ENCODE results near the gene OS9.
"Not testable (repeated sequence)": the region's sequence is repeated elsewhere in the genome, so short reads cannot be mapped to it uniquely, and the experiment has no call there.

OS9 gene, protein sequence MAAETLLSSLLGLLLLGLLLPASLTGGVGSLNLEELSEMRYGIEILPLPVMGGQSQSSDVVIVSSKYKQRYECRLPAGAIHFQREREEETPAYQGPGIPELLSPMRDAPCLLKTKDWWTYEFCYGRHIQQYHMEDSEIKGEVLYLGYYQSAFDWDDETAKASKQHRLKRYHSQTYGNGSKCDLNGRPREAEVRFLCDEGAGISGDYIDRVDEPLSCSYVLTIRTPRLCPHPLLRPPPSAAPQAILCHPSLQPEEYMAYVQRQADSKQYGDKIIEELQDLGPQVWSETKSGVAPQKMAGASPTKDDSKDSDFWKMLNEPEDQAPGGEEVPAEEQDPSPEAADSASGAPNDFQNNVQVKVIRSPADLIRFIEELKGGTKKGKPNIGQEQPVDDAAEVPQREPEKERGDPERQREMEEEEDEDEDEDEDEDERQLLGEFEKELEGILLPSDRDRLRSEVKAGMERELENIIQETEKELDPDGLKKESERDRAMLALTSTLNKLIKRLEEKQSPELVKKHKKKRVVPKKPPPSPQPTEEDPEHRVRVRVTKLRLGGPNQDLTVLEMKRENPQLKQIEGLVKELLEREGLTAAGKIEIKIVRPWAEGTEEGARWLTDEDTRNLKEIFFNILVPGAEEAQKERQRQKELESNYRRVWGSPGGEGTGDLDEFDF

DNA sequence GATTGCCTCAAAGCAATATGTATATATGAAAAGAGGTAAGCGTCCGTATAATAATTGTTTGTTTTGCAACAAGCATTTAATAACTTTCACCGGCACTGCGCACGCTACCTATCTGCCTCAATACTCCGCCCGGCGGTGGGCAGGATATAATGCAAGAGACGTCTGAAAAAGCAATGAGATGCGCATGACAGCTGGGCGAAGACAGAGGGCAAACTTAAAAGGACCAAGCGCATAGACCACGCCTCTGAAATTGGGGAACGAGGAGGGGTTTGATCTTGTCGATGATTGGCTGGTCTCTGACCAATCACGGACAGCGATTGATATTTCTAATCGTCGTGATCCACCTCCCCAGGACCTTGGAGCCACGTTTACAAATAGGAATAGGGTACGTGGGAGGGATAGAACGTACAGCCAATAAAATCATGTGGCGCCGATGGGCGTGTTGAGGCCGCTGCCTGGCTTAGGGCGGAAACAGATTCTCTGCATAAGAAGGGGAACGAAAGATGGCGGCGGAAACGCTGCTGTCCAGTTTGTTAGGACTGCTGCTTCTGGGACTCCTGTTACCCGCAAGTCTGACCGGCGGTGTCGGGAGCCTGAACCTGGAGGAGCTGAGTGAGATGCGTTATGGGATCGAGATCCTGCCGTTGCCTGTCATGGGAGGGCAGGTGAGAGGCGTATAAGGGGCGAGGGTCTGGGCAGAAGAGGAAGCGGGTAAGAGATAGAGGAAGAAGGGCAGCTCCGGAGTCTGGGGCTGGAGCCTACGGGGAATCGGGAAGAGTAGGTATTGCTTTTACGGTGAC is at the start of gene OS9:
OS9 (plus strand) TSS at position 474 of the 800 bp plus-strand sequence; CDS start at position 504, 30 bp downstream.
- peak; percentile 97 for DNase-seq (ENCODE audit: low spot score)
- FAIRE-seq = peak; percentile 97

DNA sequence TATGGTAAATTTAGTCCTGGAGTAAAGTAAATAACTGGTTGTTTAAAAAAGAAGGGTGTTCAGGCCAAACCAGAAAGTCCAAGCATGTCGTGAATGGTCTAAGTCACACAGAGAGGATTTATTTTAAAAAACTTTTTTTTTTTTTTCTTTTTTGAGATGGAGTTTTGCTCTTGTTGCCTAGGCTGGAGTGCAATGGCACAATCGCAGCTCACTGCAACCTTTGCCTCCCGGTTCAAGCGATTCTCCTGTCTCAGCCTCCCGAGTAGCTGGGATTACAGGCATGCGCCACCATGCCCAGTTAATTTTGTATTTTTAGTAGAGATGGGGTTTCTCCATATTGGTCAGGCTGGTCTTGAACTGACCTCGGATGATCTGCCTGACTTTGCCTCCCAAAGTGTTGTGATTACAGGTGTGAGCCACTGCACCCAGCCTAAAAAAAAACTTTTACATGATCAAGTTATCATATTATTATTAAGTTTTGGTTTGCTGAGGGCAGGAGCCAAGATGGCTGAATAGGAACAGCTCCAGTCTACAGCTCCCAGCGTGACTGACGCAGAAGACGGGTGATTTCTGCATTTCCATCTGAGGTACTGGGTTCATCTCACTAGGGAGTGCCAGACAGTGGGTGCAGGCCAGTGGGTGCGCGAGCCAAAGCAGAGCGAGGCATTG is 47.8 kb upstream of the OS9 start:
- DNase-seq (ENCODE audit: low spot score) = peak; percentile 4

DNA sequence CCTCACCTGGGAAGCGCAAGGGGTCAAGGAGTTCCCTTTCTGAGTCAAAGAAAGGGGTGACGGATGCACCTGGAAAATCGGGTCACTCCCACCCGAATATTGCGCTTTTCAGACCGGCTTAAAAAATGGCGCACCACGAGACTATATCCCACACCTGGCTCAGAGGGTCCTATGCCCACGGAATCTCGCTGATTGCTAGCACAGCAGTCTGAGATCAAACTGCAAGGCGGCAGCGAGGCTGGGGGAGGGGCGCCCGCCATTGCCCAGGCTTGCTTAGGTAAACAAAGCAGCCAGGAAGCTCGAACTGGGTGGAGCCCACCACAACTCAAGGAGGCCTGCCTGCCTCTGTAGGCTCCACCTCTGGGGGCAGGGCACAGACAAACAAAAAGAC is 47.3 kb upstream of the OS9 start:
- not testable (repeated sequence) for FAIRE-seq; DNase-seq (ENCODE audit: low spot score)

More for the DNA sequence above, 47.8 kb upstream of the OS9 start:
- not testable (repeated sequence) for FAIRE-seq

DNA sequence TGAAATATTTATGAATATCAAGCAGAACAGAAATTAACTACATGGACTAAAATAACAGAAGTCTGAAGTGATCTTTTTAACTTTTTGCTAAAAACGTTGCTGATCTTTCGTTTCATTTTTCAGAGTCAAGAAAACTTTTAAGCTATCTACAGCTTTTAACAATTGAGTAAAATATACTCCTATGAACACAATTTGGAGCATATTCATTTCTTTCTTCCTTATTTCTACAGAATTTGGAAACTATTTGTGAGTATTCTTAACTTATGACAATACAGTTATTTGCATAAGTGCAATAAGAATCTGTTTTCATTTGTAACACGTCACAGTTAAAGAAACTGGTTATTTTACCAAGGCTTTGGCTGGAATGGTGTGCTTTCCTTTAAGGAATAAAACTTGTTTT is 39.9 kb upstream of the OS9 start:
- no peak for DNase-seq (ENCODE audit: low spot score)
- FAIRE-seq = no peak

DNA sequence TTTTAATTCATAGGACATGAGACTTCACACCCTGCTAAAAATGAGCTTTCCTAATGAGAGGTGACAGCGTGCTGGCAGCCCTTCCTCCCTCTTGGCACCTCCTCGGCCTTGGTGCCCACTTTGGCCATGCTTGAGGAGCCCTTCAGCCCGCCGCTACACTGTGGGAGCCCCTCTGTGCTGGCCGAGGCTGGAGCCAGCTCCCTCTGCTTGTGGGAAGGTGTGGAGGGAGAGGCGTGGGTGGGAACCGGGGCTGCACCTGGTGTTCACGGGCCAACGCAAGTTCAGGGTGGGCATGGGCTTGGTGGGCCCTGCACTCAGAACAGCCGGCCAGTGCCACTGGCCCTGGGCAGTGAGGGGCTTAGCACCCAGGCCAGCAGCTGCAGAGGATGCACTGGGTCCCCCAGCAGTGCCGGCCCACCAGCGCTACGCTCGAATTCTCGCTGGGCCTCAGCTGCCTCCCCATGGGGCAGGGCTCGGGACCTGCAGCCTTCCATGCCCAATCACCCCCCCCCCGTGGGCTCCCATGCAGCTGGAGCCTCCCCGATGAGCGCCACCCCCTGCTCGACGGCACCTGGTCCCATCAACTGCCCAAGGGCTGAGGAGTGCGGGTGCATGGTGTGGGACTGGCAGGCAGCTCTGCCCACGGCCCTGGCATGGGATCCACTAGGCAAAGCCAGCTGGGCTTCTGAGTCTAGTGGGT is 38.2 kb upstream of the OS9 start:
- DNase-seq (ENCODE audit: low spot score) = no peak
- no peak for FAIRE-seq

DNA sequence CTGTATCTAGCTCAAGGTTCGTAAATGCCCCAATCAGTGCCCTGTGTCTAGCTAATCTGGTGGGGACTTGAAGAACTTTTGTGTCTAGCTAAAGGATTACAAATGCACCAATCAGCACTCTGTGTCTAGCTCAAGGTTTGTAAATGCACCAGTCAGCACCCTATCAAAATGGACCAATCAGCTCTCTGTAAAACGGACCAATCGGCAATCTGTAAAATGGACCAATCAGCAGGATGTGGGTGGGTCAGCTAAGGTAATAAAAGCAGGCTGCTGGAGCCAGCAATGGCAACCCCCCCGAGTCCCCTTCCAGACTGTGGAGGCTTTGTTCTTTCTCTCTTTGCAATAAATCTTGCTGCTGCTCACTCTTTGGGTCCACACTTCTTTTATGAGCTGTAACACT is 37.5 kb upstream of the OS9 start:
- not testable (repeated sequence) for DNase-seq (ENCODE audit: low spot score); FAIRE-seq

DNA sequence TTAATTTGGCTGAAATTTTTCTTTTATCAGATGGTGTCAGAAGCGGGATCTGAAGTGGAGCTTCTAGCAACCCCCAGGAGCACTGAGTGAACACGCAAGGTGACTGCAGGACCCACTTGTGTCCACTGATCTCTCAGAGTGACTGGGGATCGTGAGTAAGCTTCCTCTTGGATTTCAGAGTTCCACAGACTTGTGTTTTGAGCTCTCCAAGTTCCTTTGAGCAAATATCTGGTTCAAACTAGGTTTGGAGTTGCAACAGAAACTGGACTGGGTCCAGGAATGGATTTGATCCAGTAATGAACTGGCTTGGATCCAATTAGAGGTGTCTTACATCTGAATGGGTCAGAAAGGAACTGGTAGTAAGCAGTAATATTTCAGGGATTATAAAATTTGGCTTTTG is 36.2 kb upstream of the OS9 start:
- FAIRE-seq = no peak
- DNase-seq (ENCODE audit: low spot score) = no peak

DNA sequence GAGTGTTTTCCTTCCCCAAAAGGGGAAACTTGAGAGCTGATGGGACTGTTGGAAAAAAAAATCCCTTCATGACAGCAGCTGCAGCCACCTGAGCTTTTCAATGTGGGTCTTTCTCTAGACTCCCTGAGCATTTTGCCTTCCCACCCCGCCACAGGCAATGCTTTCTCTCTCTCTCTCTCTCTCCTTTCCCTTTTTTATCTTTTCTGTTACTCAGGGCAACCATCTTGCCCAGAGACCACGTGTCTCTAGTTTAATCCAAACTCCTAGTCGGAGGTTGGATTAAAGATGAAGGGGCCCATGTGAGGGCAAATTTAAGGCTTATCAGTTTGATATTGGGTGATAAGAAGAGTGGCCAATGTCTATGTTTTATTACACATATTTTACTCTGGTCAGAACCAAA is 35.0 kb upstream of the OS9 start:
- no peak for FAIRE-seq
- DNase-seq (ENCODE audit: low spot score) = no peak

DNA sequence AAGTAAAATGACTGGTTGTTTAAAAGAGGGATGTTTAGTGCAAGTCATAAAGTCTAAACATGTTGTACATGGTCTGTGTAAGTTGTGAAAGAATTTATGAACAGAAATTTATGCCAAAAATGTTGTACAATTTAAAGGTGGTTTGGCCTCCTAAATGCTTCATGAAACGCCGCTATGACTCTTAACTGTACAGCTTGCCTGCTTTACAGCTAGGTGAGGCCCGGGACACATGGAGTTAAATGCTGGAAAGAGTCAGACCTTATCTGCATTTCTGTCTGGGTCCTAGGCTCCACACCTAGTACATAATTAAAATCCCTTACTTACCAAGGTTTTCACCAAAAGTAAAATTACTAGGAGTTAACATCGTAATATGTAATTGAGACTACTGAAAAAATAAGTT is 32.6 kb upstream of the OS9 start:
- DNase-seq (ENCODE audit: low spot score) (no peak), FAIRE-seq (no peak)

DNA sequence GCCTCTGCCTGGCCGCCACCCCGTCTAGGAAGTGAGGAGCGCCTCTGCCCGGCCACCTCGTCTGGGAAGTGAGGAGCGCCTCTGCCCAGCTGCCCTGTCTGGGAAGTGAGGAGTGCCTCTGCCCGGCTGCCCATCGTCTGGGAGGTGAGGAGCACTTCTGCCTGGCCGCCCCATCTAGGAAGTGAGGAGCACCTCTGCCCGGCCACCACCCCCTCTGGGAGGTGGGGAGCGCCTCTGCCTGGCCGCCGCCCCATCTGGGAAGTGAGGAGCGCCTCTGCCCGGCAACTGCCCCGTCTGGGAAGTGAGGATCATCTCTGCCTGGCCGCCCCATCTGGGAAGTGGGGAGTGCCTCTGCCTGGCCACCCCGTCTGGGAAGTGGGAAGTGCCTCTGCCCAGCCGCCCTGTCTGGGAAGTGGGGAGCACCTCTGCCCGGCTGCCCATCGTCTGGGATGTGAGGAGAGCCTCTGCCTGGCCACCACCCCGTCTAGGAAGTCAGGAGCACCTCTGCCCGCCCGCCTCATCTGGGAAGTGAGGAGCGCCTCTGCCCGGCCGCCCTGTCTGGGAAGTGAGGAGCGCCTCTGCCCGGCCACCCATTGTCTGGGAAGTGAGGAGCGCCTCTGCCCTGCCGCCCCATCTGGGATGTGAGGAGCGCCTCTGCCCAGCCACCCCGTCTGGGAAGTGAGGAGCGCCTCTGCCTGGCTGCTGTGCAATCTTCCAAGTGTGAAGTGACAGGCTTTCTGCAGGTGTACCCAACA is 28.7 kb upstream of the OS9 start:
- not testable (repeated sequence) for FAIRE-seq; DNase-seq (ENCODE audit: low spot score)

DNA sequence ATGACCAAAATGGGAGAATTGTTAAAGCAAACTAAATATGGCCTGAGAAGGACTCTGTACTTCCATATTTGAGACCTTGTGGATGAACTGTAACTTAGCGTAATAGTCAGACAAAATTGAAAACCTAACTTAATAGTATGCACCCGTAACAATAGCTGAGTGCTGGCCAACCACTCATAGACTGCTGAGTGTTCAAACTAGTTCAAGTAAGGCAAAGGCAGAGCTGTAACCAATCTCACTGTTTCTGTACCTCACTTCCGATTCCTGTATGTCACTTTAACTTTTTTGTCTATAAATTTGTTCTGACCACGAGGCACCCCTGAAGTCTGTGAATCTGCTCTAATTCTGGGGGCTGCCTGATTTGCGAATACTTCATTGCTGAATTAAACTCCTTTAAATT is 27.0 kb upstream of the OS9 start:
- DNase-seq (ENCODE audit: low spot score) (no peak), FAIRE-seq (no peak)

DNA sequence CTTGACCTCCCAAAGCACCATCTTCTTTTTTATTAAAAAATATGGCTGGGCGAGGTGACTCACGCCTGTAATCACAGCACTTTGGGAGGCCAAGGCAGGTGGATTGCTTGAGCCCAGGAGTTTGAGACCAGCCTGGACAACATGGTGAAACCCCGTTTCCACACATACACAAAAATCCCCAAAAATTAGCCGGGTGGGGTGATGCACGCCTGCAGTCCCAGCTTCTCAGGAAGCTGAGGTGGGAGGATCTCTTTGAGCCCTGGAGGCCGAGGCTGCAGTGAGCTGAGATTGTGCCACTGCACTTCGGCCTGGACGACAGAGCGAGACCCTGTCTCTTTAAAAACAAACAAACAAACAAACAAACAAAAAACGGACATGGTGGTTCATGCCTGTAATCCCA is 24.2 kb upstream of the OS9 start:
- DNase-seq (ENCODE audit: low spot score); FAIRE-seq: not testable (repeated sequence)

DNA sequence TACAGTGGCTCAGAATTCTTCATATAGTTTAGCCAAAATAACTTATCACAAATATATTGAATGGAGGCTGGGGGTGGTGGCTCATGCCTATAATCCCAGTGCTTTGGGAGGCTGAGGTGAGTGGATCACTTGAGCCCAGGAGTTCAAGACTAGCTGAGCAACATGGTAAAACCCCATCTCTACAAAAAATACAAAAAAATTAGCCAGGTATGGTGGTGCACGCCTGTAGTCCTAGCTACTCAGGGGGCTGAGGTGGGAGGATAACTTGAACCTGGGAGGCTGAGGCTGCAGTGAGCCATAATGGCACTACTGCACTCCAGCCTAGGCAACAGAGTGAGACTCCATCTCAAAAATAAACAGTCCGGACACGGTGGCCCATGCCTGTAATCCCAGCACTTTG is 22.1 kb upstream of the OS9 start:
- not testable (repeated sequence) for FAIRE-seq; DNase-seq (ENCODE audit: low spot score)

DNA sequence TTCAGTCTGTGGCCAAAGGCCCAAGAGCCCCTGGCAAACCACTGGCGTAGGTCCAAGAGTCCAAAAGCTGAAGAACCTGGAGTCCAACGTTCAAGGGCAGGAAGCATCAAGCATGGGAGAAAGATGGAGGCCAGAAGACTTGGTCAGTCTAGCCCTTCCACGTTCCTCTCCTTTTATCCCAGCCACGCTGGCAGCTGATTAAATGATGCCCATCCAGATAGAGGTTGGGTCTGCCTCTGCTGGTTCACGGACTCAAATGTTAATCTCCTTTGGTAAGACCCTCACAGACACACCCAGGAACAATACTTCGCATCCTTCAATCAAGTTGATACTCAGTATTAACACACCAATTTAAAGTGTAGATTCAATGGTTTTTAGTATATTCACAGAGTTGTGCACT is 21.1 kb upstream of the OS9 start:
- no peak for DNase-seq (ENCODE audit: low spot score)
- no peak for FAIRE-seq

DNA sequence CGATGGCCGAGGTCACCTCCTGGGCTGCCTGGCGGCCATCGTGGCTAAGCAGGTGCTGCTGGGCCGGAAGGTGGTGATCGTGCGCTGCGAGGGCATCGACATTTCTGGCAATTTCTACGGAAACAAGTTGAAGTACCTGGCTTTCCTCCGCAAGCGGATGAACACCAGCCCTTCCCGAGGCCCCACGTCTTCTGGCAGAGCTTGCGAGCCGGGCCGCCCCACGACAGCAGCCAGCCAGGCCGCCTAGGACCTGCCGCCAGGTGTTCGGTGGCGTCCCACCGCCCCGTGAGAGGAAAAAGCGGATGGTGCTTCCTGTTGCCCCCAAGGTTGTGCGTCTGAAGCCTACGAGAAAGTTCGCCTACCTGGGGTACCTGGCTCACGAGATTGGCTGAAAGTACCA is 19.2 kb upstream of the OS9 start:
- DNase-seq (ENCODE audit: low spot score) (no peak), FAIRE-seq (no peak)

DNA sequence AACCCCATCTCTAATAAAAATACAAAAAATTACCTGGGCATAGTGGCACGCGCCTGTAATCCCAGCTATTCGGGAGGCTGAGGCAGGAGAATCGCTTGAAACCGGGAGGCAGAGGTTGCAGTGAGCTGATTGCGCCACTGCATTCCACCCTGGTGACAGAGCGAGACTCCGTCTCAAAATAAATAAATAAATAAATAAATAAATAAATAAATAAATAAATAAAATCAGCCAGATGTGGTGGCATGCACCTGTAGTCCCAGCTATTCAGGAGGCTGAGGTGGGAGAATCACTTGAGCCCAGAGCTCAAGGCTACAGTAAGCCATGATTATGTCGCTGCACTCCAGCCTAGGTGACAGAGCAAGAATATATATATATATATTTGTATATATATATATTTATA is 16.0 kb upstream of the OS9 start:
- DNase-seq (ENCODE audit: low spot score); FAIRE-seq: not testable (repeated sequence)

DNA sequence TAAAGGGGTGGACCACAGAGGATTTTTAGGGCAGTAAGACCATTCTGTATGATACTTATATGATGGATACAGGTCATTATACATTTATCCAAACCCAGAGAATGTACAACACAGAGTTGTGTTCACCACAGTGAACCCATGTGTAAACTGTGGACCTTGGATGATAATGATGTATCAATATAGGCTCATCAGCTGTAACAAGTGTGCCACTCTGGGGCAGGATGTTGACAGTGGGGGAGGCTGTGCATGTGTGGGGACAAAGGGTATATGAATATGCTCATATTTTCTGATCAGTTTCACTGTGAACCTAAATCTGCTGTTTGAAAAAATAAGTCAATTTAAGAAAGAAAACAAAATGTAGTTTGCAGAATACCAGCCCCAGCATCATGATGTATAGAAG is 14.2 kb upstream of the OS9 start:
- DNase-seq (ENCODE audit: low spot score) (no peak), FAIRE-seq (no peak)

DNA sequence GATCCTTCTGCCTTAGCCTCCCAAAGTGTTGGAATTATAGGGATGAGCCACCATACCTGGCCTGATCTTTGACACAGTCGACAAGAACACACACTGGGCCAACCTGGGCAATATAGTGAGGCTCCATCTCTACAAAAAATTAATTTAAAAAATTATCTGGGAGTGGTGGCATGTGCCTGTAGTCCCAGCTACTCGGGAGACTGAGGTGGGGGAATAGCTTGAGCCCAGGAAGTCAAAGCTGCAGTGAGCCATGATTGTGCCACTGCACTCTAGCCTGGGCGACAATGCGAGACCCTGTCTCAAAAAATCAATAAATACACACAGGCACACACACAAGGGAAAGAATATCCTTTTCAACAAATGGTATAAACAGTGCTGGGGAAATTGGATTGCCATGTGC is 6.1 kb upstream of the OS9 start:
- FAIRE-seq = no peak
- DNase-seq (ENCODE audit: low spot score) = no peak

DNA sequence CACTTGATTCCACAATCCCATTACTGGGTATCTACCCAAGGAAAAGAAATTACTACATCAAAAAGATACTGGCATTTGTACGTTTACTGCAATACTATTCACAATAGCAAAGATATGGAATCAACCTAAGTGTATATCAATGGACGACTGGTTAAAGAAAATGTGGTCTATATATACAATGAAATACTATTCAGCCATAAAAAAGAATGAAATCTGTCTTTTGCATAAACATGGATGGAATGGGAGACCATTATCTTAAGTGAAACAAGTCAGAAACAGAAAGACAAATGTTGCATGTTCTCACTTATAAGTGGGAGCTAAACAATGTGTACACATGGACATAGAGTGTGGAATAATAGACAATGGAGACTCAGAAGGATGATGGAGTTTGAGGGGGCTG is 5.0 kb upstream of the OS9 start:
- FAIRE-seq (no peak), DNase-seq (ENCODE audit: low spot score) (no peak)

DNA sequence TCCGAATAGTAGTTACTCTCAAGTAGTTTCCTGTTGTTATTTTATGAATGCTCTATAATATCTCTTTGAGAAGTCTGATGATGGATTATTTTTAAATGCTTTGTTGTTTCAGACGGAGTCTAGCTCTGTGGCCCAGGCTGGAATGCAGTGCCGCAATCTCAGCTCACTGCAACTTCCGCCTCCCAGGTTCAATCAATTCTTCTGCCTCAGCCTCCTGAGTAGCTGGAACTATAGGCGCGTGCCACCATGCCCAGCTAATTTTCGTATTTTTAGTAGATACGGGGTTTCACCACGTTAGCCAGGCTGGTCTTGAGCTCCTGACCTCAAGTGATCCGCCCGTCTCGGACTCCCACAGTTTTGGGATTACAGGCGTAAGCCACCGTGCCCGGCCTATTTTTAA is 1.4 kb upstream of the OS9 start:
- FAIRE-seq = no peak
- DNase-seq (ENCODE audit: low spot score) = no peak
